Measurements from ENCODE around the gene VCAN.

- TF ChIP-seq TAF1 (IDR thresholded peaks at IDR 0.05; ENCODE audit: borderline replicate concordance, insufficient read depth, low read length) (no peak), POLR2AphosphoS5 (IDR thresholded peaks at IDR 0.05; ENCODE audit: low read depth, low read length) (no peak), SIN3A (IDR thresholded peaks at IDR 0.05; ENCODE audit: borderline replicate concordance, insufficient read depth, low read length) (no peak), FOXP2 (optimal IDR thresholded peaks at IDR 0.05; ENCODE audit: borderline replicate concordance, extremely low read depth, extremely low read length, insufficient read depth) (no peak)
- TF ChIP-seq, protein P1, sequence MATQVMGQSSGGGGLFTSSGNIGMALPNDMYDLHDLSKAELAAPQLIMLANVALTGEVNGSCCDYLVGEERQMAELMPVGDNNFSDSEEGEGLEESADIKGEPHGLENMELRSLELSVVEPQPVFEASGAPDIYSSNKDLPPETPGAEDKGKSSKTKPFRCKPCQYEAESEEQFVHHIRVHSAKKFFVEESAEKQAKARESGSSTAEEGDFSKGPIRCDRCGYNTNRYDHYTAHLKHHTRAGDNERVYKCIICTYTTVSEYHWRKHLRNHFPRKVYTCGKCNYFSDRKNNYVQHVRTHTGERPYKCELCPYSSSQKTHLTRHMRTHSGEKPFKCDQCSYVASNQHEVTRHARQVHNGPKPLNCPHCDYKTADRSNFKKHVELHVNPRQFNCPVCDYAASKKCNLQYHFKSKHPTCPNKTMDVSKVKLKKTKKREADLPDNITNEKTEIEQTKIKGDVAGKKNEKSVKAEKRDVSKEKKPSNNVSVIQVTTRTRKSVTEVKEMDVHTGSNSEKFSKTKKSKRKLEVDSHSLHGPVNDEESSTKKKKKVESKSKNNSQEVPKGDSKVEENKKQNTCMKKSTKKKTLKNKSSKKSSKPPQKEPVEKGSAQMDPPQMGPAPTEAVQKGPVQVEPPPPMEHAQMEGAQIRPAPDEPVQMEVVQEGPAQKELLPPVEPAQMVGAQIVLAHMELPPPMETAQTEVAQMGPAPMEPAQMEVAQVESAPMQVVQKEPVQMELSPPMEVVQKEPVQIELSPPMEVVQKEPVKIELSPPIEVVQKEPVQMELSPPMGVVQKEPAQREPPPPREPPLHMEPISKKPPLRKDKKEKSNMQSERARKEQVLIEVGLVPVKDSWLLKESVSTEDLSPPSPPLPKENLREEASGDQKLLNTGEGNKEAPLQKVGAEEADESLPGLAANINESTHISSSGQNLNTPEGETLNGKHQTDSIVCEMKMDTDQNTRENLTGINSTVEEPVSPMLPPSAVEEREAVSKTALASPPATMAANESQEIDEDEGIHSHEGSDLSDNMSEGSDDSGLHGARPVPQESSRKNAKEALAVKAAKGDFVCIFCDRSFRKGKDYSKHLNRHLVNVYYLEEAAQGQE (IDR thresholded peaks at IDR 0.05; ENCODE audit: insufficient read depth in 1 of 2, low read depth in 2 of 2, low read length in 2 of 2) = no peak
Observed at GRCh38 chr5:83450967-83451248, 20.6 kb upstream of the VCAN start.
